HG03159 (cell line): ENCODE data around the gene CEL.
"Not testable (repeated sequence)": the region's sequence is repeated elsewhere in the genome, so short reads cannot be mapped to it uniquely, and the experiment has no call there.

Experiments
- ATAC-seq: cut with Tn5 transposase; IDR thresholded peaks from one replicate; pipeline ENCODE4 v1.9.1; 2021; ENCODE audit warnings: mild to moderate bottlenecking, moderate library complexity; ENCODE audit not compliant: unreplicated experiment

The CEL gene

GRCh38 chr9:133046196-133046899 is 15.4 kb upstream of the CEL start:
- no peak for ATAC-seq

DNA sequence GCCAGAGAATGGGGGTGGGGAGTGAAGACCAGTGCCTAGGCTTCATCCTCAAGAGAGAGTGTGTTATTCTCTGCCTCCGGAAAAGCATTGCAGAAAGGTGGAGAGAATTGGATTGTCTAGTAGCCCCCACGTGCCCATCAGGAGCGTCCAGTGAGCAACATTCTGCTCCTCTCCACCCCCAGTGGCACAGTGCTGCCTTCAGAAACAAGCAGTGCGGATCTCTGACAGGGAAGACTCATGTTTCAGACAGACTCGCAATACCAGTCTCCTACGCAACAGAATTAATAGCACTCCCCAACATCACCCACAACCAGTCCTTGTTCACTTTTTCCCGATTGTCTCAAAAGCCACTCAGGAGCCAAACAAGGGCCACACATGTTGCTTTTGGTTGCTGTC is 14.9 kb upstream of the CEL start:
- no peak for ATAC-seq

- ATAC-seq: no peak
Measured at GRCh38 chr9:133048595-133048994, 13.2 kb upstream of the CEL start.

- no peak for ATAC-seq
Measured at GRCh38 chr9:133049043-133049442, 12.7 kb upstream of the CEL start.

DNA sequence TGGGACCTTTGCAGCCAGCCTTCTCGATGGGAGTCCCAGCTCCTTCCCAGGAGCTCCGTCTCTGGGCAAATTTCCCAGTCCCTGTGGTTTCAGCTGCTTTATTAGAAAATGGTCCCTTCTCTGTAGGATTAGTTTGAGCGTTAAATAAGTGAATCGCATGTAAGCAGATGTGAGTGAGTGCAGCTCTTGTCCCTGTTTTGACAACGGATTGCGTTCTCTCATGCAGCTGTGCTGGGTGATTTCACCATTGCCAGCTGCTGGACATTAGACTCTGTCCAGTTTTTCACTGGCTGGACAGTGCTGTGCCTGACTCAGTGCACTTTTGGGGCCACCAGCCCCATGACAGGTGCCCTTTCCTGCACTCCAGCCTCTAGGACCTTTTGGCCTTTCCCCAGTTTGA is 11.6 kb upstream of the CEL start:
- no peak for ATAC-seq

DNA sequence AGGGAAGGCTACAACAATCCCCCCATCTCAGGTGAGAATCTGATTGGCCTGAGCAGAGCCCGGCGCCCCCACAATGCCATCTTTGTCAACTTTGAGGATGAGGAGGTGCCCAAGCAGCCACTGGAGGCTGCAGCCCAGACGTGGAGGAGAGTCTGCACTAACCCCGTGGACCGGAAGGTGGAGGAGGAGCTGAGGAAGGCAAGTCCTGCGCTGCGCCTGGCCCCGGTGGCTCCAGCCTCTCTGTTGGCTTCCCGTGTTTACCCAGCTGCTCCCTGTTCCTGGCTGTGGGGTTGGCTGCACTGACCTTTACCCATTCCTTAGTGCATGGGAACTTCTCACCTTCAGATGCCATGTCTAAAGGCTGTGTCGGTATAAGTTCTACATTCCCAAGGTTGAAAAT is 11.0 kb upstream of the CEL start:
- ATAC-seq: no peak

DNA sequence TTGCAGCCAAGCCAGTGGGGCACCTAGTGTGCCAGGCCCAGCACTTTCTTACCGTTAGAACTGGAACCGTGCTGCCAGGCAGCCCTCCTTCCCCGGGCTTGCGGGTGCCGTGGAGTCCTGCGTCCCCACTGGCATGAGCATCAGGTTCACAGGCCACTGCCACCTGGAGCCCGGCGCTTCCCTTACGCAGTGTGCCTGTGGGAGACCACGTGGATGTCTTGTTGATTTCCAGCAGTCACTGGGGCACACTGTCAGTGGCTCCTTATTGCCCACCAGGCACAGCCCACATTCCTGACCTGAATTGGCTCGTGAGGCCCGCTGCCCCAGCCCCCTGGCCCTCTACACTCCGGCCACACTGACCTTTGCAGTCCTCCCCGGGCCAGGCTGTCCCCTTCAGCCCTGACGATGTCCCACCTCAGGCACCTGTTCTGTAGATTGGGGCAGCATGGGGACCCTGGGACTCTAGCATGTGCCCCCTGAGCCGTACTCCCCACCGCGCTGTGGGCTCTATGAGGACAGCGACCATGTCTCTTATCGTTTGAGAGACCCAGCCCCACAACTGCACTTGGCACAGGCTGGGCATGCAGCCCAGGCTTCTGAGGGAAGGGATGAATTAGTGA is 10.4 kb upstream of the CEL start:
- no peak for ATAC-seq

DNA sequence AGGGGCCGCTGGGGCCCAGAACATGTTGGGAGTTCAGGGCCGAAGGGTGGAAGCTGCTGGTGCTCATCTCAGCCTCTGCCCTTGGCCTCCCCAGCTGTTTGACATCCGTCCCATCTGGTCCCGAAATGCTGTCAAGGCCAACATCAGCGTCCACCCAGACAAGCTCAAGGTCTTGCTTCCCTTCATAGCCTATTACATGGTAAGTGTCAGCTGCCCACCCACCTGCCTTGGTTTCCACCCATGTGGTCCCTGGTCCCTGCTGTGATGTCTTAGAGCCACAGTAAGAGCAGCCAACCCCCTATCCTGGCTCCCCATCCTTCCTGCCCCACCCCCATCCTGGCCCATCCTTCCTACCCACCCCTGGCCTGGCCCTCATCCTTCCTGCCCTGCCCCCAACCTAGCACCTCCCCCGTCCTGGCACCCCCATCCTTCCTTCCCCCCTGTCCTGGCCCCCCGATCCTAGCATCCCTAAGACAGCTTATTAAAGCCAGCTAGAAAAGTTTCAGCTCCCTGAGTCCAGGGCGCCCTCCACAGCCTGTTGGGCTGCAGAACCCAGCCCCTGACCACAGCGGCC is 9.7 kb upstream of the CEL start:
- ATAC-seq: no peak

GRCh38 chr9:133054194-133054890 is 7.4 kb upstream of the CEL start:
- no peak for ATAC-seq

- ATAC-seq: no peak
Measured at GRCh38 chr9:133054966-133055365, 6.8 kb upstream of the CEL start.

DNA sequence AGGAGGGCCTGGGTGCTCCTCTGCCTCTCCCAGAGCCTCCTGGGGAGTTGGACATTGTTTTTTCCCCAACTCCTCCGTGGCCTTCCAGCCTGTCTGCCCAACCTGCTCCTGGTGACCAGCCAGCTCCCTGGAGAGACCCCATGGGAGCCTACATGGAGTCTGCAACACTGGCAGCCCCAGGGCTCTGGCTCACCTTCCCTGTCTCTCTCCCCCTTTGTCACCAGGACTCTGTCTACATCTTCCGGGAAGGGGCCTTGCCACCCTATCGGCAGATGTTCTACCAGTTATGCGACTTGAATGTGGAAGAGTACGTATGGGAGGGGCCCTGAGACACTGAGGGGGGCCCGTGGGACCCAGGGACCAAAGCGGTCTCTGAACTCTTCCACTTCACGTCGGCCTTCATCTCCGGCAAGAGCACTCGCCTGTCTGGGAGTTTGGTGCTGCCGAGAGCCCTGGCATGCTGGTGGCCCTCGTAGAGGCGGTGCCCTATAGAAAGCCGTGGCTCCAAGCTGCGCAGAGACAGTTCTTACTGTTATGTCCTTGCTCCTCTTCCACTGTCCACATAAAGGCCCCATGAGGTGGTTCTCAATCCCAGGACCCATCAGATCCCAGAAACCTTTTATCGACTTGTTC is 5.9 kb upstream of the CEL start:
- ATAC-seq: no peak

DNA sequence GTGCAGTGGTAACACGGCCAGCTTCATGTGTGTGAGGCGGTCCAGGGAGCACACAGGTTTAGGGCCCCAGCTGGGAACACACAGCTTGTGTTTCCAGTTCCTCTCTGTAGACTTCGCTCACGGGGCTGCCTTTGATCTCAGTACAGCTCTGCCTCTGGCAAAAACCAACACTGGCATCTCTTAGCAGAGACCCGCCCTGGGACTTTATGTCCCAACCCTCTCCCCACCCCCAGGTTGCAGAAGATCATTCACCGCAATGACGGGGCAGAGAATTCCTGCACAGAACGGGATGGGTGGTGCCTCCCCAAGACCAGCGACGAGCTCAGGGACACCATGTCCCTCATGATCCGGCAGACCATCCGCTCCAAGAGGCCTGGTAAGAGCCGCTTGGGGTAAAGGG is 5.2 kb upstream of the CEL start:
- no peak for ATAC-seq

DNA sequence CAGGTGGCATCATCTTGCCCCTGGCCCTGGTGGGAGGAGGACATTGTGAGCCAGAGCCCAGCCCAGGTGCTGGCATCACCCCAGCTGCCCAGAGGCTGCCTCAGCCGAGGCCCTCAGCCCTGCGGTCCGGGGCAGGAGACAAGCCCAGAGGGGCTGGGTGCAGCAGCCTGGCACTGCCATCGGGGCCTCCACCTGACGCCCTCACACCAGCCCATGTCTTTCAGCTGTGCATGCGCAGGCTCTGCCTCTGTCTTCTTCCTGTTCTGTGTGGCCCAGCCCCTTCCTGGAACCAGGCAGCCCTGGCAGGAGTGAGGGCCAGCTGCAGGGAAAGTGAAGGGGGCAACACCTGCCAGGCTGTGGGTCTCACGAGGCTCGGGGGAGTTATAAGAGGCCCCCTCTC is 4.8 kb upstream of the CEL start:
- ATAC-seq: no peak

- no peak for ATAC-seq
Measured at GRCh38 chr9:133057553-133057952, 4.2 kb upstream of the CEL start.

DNA sequence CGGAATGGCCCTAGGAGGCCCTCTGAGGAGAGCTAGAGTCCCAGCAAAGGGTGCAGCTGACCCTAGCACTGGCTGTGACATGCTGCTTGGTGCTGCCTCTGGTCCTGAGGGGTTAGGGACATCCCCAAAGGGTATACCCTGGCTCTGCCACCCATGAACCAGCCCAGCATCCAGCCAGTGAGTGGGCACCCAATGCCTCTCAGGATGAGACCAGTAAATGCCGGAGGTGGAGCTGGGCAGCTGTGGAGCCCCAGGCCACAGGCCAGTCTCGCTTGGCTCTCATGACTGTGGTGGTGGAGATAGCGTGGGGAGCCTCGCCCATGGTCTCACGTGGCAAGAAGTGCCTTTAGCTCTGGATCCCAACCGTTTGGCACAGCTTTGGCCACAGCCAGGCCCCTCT is 3.7 kb upstream of the CEL start:
- ATAC-seq: no peak

DNA sequence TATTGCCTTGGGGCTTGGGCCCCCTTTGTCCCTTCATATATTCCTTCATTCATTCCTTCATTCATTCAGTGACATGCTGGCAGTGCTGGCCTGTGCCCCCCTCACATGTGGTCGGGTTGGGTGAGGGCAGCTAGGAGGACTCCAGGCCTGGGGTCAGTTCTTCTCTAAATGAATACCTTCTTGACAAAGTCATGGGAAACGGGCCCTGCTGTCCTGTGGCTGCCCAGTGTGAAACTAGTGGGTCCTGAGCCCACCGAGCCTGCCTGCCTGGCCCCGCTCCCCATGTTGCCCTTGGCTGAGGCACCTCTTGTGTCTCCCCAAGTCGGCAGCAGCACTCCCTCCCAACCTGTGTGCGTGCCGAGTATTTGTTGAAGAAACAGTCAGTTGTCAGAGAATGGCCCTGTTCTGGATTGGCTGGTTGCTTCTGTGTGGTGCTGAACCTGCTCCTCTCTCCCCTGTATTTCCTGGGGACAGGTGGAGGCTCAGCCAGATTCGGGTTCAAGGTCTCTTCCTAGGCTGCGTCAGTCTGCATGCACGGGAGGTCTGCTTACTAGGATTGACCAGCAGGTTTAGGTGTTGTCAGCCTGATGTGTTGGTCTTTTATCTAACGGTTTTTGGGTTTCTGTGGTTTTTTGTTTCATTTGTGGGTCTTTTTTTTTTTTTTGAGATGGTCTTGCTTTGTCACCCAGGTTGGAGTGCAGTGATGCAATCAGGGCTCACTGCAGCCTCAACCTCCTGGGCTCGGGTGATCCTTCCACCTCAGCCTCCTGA is 3.0 kb upstream of the CEL start:
- no peak for ATAC-seq

- no peak for ATAC-seq
Measured at GRCh38 chr9:133059623-133060022, 2.2 kb upstream of the CEL start.

DNA sequence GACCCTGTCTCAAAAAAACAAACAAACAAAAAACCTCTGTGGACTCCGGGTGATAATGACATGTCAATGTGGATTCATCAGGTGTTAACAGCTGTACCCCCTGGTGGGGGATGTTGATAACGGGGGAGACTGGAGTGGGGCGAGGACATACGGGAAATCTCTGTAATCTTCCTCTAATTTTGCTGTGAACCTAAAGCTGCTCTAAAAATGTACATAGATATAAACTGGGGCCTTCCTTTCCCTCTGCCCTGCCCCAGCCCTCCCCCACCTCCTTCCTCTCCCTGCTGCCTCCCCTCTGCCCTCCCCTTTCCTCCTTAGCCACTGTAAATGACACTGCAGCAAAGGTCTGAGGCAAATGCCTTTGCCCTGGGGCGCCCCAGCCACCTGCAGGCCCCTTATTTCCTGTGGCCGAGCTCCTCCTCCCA is 1.4 kb upstream of the CEL start:
- no peak for ATAC-seq

- not testable (repeated sequence) for ATAC-seq
Measured at GRCh38 chr9:133061019-133061763, 590 bp upstream of the CEL start.

DNA sequence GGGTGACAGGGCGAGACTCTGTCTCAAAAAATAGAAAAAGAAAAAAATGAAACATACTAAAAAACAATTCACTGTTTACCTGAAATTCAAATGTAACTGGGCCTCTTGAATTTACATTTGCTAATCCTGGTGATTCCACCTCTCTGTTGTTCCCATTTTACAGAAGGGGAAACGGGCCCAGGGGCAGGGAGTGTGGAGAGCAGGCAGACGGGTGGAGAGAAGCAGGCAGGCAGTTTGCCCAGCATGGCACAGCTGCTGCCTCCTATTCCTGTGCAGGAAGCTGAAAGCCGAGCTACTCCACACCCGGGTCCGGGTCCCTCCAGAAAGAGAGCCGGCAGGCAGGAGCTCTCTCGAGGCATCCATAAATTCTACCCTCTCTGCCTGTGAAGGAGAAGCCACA is 788 bp downstream of the CEL start:
- ATAC-seq: not testable (repeated sequence)
